Measurements from ENCODE around the gene HPCAL1. TPM values are rescaled to one million over a fixed set of nuclear protein-coding genes. Genes with fewer than 3 reads are reported as not detected.

HPCAL1 gene
- total RNA-seq: 10 to 100 TPM; 42.0 to 98.1 (median 47.7) TPM
- long read RNA-seq, donor 1, transcript HPCAL1-201 (5 exons, 1,751 nt): major isoform, 98 of 143 reads
- long read RNA-seq, donor 1, partial matches to known transcripts: 4 of 143 reads
- long read RNA-seq, donor 1, other reads (novel, unspliced or antisense): 41 of 143 reads
- long read RNA-seq, donor 2, transcript HPCAL1-201 (5 exons, 1,751 nt): major isoform, 102 of 154 reads
- long read RNA-seq, donor 2, partial matches to known transcripts: 8 of 154 reads
- long read RNA-seq, donor 2, other reads (novel, unspliced or antisense): 44 of 154 reads

- DNase-seq (peak; percentile 93 to 95 (median 93)), ATAC-seq (peak; percentile 90)
- intact Hi-C loops (cut with DNase I, micrococcal nuclease): loop anchor here in 1 of 2 donors (10.0 kb wide), 1 partner anchor 178 kb away; the partner anchor contains the start of gene RRM2
- H3K4me1 ChIP-seq (ENCODE audit: low read depth): peaks cover 12% of the 10 kb centered on the region
- no peaks in the 10 kb centered on the region for H3K9me3 ChIP-seq
- H3K36me3 ChIP-seq (ENCODE audit: low read depth): no peaks in the 10 kb centered on the region
- TF ChIP-seq, protein P1, sequence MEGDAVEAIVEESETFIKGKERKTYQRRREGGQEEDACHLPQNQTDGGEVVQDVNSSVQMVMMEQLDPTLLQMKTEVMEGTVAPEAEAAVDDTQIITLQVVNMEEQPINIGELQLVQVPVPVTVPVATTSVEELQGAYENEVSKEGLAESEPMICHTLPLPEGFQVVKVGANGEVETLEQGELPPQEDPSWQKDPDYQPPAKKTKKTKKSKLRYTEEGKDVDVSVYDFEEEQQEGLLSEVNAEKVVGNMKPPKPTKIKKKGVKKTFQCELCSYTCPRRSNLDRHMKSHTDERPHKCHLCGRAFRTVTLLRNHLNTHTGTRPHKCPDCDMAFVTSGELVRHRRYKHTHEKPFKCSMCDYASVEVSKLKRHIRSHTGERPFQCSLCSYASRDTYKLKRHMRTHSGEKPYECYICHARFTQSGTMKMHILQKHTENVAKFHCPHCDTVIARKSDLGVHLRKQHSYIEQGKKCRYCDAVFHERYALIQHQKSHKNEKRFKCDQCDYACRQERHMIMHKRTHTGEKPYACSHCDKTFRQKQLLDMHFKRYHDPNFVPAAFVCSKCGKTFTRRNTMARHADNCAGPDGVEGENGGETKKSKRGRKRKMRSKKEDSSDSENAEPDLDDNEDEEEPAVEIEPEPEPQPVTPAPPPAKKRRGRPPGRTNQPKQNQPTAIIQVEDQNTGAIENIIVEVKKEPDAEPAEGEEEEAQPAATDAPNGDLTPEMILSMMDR (IDR thresholded peaks at IDR 0.05): peak; percentile 44
- H3K4me3 ChIP-seq: peak within 1 kb of the TSS; percentile 84
Measured at GRCh38 chr2:10302479-10303180, at the start of gene HPCAL1. TSS of gene HPCAL1 (plus strand) at chr2:10302904. CDS start at chr2:10419758, 116,854 bp downstream.

DNA sequence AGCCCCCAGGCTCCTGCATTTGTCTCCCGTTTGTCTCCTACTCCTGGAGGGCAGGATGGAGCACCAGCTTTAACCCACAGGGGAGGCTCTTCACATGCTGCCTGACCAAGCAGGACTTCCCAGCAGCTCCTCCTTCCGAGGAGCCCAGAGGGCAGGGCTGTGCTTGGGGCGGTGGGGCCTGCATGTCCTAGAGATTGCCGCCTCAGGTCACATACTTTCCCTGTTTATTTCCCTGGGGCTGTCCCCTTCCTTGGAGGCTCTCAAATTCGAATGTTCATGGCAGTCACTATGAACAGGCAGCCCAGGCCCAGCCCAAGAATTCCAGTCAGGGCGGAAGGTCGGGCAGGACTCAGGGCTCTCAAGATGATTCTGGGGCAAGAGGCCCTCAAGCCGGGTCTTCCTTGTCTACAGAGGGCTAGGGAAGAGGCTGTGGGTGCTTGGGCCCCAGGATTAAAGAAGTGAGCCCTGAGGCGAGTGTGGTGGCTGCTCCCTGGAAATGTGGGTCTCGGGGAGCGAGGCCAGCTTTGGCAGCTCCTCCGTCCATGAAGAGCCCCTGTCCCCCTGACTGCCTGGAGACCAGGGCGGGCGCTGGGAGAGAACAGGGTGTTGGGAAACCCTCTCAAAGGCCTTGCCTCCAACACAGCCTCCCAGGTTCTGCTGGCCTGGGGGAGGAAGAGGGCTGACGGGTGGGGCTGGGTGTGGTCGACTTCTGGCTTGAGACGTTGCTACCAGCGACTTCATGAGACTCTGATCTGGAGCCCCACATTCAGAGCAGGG is 48.9 kb upstream of the HPCAL1 start:
- TF ChIP-seq, protein P1 (IDR thresholded peaks at IDR 0.05): no peak
- peak in 2 of 3 donors; percentile 50 to 58 for DNase-seq
- ATAC-seq: peak; percentile 59
- no peaks in the 10 kb centered on the region for H3K36me3 ChIP-seq (ENCODE audit: low read depth)
- peaks cover 14% of the 10 kb centered on the region for H3K9me3 ChIP-seq
- no peaks in the 10 kb centered on the region for H3K4me1 ChIP-seq (ENCODE audit: low read depth)
- H3K4me3 ChIP-seq: no peak overlapping the region
- intact Hi-C loops (cut with DNase I, micrococcal nuclease): no loop called here

DNA sequence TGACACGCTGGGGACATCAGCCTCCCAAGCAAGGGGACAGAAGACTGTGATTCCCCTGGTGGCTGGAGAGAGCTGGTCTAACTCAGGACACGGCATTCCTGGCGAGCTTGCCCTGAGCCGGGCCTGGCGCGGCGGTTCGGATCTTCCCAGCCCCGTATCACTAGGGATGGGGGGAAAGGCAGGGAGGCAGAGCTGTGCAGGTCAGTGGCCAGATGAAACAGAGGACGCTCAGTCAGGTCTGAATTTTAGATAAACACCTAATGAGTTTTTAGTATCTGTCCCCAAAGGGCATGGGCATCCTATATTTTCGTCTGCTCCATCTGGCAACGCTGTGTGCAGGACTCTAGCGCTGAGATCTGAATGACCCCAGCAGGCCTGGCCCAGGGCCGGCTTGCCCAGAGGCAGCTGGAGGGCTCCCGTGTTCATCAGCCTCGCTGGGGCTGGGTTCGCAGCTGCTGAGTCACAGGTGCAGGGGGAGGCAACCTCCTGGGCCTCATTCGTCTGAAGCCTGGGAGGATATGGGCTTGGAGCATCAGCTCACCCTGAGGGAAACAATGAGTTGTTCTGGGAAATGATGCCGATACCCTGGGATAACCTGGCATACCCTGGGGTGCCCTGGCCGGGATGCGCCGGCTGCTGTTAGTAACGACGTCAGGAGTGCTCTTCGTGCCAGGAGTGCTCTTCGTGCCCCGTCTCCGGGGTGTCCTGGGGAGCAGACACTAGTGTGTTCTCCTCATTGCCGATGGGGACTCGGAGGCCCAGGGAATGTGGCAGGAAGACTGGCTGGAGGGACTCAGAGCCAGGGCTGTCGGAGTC is 48.1 kb upstream of the HPCAL1 start:
- intact Hi-C loops (cut with DNase I, micrococcal nuclease): no loop called here
- ATAC-seq: peak; percentile 20
- TF ChIP-seq, protein P1 (IDR thresholded peaks at IDR 0.05): no peak
- no peaks in the 10 kb centered on the region for H3K36me3 ChIP-seq (ENCODE audit: low read depth)
- peaks cover 11% of the 10 kb centered on the region for H3K9me3 ChIP-seq
- H3K4me3 ChIP-seq: no peak overlapping the region
- peaks cover 3% of the 10 kb centered on the region for H3K4me1 ChIP-seq (ENCODE audit: low read depth)
- peak in 2 of 3 donors; percentile 18 to 40 for DNase-seq

DNA sequence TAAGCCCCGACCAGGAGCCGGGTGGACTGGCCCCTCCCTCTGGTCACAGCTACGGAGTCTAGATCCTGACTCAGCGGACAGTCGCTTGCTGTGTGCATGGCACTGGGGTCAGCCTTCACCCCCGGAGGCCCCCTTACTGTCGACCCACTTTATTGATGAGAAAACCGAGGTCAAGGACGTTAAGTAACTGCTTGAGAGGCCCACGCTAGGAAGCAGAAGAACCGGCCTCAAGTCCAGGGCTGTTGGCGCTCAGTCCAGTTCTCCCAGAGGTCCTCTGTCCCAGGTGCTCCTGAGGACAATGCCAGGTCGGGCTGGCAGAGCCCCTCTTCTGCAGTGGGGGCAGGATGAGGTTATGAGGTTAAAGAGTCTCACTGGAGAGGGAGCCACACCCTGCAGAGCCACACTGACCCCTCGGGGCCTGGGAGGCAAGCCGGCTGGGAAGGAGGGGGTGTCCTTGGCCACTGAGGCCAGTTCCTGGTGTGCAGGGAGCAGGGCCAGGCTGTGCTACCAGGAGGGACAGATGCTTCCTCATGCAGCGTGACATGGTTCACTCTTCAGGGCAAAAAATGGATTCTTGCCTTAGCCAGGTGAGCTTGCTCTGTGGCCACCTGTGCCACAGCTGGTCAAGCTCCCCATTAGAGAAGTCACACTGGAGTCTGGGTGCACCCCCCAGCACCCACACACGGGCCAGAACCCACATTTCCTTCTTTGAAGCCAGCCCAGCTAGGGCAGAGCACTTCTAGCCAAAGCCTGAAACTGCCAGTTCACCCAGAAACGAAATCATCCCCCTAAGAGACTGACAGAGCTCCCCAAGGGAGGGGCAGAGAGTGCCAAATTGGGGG is 47.3 kb upstream of the HPCAL1 start:
- intact Hi-C loops (cut with DNase I, micrococcal nuclease): no loop called here
- DNase-seq (peak in 1 of 3 donors; percentile 27), ATAC-seq (no peak)
- H3K4me3 ChIP-seq: no peak overlapping the region
- TF ChIP-seq, protein P1 (IDR thresholded peaks at IDR 0.05): no peak
- no peaks in the 10 kb centered on the region for H3K36me3 ChIP-seq (ENCODE audit: low read depth)
- H3K9me3 ChIP-seq: peaks cover 3% of the 10 kb centered on the region
- H3K4me1 ChIP-seq (ENCODE audit: low read depth): peaks cover 7% of the 10 kb centered on the region
